Transverse colon (tissue), 4 donors: ENCODE results near the gene ABCC1. TPM values are rescaled to one million over a fixed set of nuclear protein-coding genes. Genes with fewer than 3 reads are reported as not detected.

ENCODE experiments used
- DNase-seq: peaks from one replicate; pipeline ENCODE4 v3.0.0-alpha.2; 2019
- H3K27ac ChIP-seq, 4 donors: fragments of 200-600 bp; sonication (generic); 2 replicates each; pipeline ENCODE4 v1.5.1; 2016 to 2018; ENCODE audit warnings: inconsistent platforms in 4 of 4
- H3K27me3 ChIP-seq: fragments of 200-600 bp; sonication (generic); 2 replicates; pipeline ENCODE4 v1.5.1; 2017; ENCODE audit warnings: inconsistent platforms
- H3K36me3 ChIP-seq, 4 donors: fragments of 200-600 bp; sonication (generic); 2 replicates each; pipeline ENCODE4 v1.5.1; 2017 to 2019; ENCODE audit warnings: inconsistent platforms in 4 of 4
- H3K4me1 ChIP-seq, 4 donors: fragments of 200-600 bp; sonication (generic); 2 replicates each; pipeline ENCODE4 v1.5.1; 2017 to 2020; ENCODE audit warnings: inconsistent platforms in 4 of 4
- H3K4me3 ChIP-seq, 4 donors: fragments of 200-600 bp; sonication (generic); 1 replicate in 1 of 4; 2 replicates in 3 of 4; pipeline versions ENCODE4 v1.5.1 to v1.6.1; 2017 to 2019; ENCODE audit warnings: inconsistent platforms in 4 of 4
- H3K9me3 ChIP-seq, 2 donors: fragments of 200-600 bp; sonication (generic); 2 replicates each; pipeline ENCODE4 v1.5.1; 2017 to 2019; ENCODE audit warnings: inconsistent platforms in 2 of 2
- EP300 ChIP-seq: sonication (generic); formaldehyde crosslinking; IDR thresholded peaks from one replicate; pipeline ENCODE4 v1.6.1; 2017; ENCODE audit warnings: antibody characterized with exemption, low read depth
- POLR2A ChIP-seq: fragments of 450-650 bp; IDR thresholded peaks from one replicate; pipeline ENCODE4 v1.6.1; 2016; ENCODE audit warnings: antibody characterized with exemption, mild to moderate bottlenecking, moderate library complexity
- POLR2AphosphoS5 ChIP-seq, 3 donors: sonication (generic); formaldehyde crosslinking; IDR thresholded peaks; one replicate each; pipeline ENCODE4 v1.6.1; 2016; ENCODE audit warnings: antibody characterized with exemption in 3 of 3
- WGBS, 2 donors: methylation state at CpG; one replicate each; pipeline ENCODE4 v1.1.5; 2018; ENCODE audit warnings: low coverage in 1 of 2; 5-methylcytosine and 5-hydroxymethylcytosine counted together
- in situ Hi-C, 4 donors: fragments of 200-750 bp; cut with MboI; loops; one replicate each; pipeline versions ENCODE4 v1.15.0 to v1.15.1; 2017; ENCODE audit warnings: low sequenced_read_pairs in 3 of 4, low pct_ligation_motif_present in 1 of 4, low pct_unique_long_range_greater_than_20kb in 1 of 4
- intact Hi-C: fragments of 100-400 bp; cut with DNase I; formaldehyde crosslinking; loops from one replicate; pipeline ENCODE4 v1.15.1; 2023; ENCODE audit warnings: low total_unique reads
- total RNA-seq, 4 donors: library from RNA; depleted of rRNA; stranded (reverse); fragments of >200 nt; gene quantifications; one replicate each; pipeline ENCODE4 v1.1.0, GENCODE V29; 2016
- TF ChIP-seq, protein P1 (sequence below), 5 experiments: fragments of 200-600 bp in 3 of 5; fragments of 450-650 bp in 2 of 5; sonication (generic) in 3 of 5; IDR thresholded peaks; 1 replicate in 2 of 5; 2 replicates in 3 of 5; pipeline ENCODE4 v1.5.1; 2016 to 2017; ENCODE audit warnings: antibody characterized with exemption in 5 of 5, inconsistent platforms in 3 of 5, mild to moderate bottlenecking in 2 of 5, moderate library complexity in 1 of 5

The ABCC1 gene
- total RNA-seq, 4 donors from 2014 or later, result 17.1 to 67.3 (median 36.9) TPM

DNA sequence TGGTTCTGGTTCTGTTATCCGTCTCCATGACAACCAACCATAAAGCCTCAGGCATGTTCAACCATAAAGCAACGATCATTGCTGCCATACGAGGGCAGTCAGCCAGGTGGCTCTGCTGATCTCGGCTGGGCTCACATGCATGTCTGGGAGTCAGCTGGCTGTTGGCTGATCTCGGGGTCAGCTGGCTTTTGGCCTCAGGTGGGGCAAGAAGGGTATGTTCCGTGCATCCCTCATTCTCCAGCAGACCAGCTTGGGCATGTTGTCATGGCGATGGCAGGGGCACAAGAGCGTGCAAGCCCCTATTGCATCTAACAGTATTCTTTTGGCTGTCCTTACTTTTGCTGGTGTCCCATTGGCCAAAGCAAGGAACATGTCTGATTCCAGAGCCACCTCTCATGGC lies 187.7 kb downstream of the ABCC1 start:
- in situ Hi-C loops (loop anchor here in 3 of 4 donors (25.0 kb wide), 3 partner anchors 275 to 725 kb away; partner anchors contain the start of gene MYH11 (in 1 of the 3)), intact Hi-C loops (no loop called here)
- H3K4me3 ChIP-seq, result no peak overlapping the region
- no peaks in the 10 kb centered on the region for H3K27me3 ChIP-seq
- no peak for DNase-seq
- H3K9me3 ChIP-seq, result no peaks in the 10 kb centered on the region
- no peaks in the 10 kb centered on the region for H3K4me1 ChIP-seq
- no peak overlapping the region for H3K27ac ChIP-seq
- 67 to 100% methylated on average over 2 to 8 of the region's 8 CpGs for WGBS, 2 donors
- H3K36me3 ChIP-seq, result peaks cover 0 to 57% (median 18%) of the 10 kb centered on the region in 4 donors
- no peak for TF ChIP-seq POLR2A
- no peak for TF ChIP-seq EP300
- TF ChIP-seq POLR2AphosphoS5 (IDR thresholded peaks at IDR 0.05), result no peak
- TF ChIP-seq, protein P1, sequence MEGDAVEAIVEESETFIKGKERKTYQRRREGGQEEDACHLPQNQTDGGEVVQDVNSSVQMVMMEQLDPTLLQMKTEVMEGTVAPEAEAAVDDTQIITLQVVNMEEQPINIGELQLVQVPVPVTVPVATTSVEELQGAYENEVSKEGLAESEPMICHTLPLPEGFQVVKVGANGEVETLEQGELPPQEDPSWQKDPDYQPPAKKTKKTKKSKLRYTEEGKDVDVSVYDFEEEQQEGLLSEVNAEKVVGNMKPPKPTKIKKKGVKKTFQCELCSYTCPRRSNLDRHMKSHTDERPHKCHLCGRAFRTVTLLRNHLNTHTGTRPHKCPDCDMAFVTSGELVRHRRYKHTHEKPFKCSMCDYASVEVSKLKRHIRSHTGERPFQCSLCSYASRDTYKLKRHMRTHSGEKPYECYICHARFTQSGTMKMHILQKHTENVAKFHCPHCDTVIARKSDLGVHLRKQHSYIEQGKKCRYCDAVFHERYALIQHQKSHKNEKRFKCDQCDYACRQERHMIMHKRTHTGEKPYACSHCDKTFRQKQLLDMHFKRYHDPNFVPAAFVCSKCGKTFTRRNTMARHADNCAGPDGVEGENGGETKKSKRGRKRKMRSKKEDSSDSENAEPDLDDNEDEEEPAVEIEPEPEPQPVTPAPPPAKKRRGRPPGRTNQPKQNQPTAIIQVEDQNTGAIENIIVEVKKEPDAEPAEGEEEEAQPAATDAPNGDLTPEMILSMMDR (IDR thresholded peaks at IDR 0.05), result no peak

DNA sequence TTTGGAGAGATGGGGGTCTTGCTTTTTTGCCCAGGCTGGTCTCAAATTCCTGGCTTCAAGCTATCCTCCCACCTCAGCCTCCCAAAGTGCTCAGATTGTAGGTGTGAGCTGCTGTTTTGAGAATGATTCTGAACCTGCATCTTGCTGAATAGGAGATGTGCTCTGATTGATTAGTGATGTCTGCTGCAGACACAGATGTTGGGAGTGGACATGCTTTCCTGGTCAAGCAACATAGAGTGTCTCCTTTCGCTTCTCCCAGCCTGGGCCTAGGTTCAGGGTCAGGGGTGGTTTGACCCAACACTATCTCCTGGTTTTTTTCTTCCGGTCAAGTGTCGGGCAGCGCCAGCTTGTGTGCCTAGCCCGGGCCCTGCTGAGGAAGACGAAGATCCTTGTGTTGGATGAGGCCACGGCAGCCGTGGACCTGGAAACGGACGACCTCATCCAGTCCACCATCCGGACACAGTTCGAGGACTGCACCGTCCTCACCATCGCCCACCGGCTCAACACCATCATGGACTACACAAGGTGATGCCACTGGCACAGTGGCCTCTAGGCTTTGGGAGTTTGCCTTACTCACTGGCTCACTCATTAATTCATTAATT lies 188.7 kb downstream of the ABCC1 start:
- WGBS, 2 donors, result 98% methylated on average over 15 of the region's 15 CpGs; no CpG with 5 or more reads in 1 of the 2 donors
- intact Hi-C loops, result no loop called here
- no peak for DNase-seq
- no peaks in the 10 kb centered on the region for H3K4me1 ChIP-seq
- in situ Hi-C loops, result loop anchor here in 3 of 4 donors (25.0 kb wide), 3 partner anchors 276 to 726 kb away; partner anchors contain the start of gene MYH11 (in 1 of the 3)
- TF ChIP-seq POLR2AphosphoS5 (IDR thresholded peaks at IDR 0.05) (no peak), POLR2A (no peak), EP300 (no peak)
- TF ChIP-seq, protein P1 (IDR thresholded peaks at IDR 0.05), result no peak
- no peaks in the 10 kb centered on the region for H3K9me3 ChIP-seq
- H3K27ac ChIP-seq, result no peak overlapping the region
- H3K27me3 ChIP-seq, result no peaks in the 10 kb centered on the region
- H3K4me3 ChIP-seq, result no peak overlapping the region
- peaks cover 0 to 50% (median 18%) of the 10 kb centered on the region in 4 donors for H3K36me3 ChIP-seq

- Histone ChIP-seq H3K27me3 (no peaks in the 10 kb centered on the region), H3K27ac (no peak overlapping the region), H3K9me3 (no peaks in the 10 kb centered on the region), H3K4me1 (no peaks in the 10 kb centered on the region), H3K36me3 (peaks cover 0 to 50% (median 15%) of the 10 kb centered on the region in 4 donors), H3K4me3 (no peak overlapping the region)
- DNase-seq, result no peak
- TF ChIP-seq POLR2AphosphoS5 (IDR thresholded peaks at IDR 0.05), result no peak
- no peak for TF ChIP-seq POLR2A
- TF ChIP-seq, protein P1 (IDR thresholded peaks at IDR 0.05), result no peak
- TF ChIP-seq EP300, result no peak
- 96% methylated on average over 10 of the region's 10 CpGs for WGBS, 2 donors
- intact Hi-C loops, result no loop called here
- in situ Hi-C loops, result loop anchor here in 3 of 4 donors (25.0 kb wide), 3 partner anchors 277 to 727 kb away; partner anchors contain the start of gene MYH11 (in 1 of the 3)
Measured at GRCh38 chr16:16139061-16139460, 189.6 kb downstream of the ABCC1 start.

GRCh38 chr16:16139806-16140205 lies 190.4 kb downstream of the ABCC1 start:
- Histone ChIP-seq H3K9me3 (no peaks in the 10 kb centered on the region), H3K4me1 (no peaks in the 10 kb centered on the region), H3K27me3 (no peaks in the 10 kb centered on the region), H3K36me3 (peaks cover 0 to 50% (median 11%) of the 10 kb centered on the region in 4 donors), H3K4me3 (no peak overlapping the region), H3K27ac (no peak overlapping the region)
- 90 to 100% methylated on average over 1 to 7 of the region's 7 CpGs for WGBS, 2 donors
- in situ Hi-C loops (loop anchor here in 3 of 4 donors (25.0 kb wide), 3 partner anchors 278 to 728 kb away; partner anchors contain the start of gene MYH11 (in 1 of the 3)), intact Hi-C loops (no loop called here)
- DNase-seq, result no peak
- TF ChIP-seq POLR2AphosphoS5 (IDR thresholded peaks at IDR 0.05) (no peak), POLR2A (no peak), EP300 (no peak)
- TF ChIP-seq, protein P1 (IDR thresholded peaks at IDR 0.05), result no peak
